K562 (cell line): ENCODE data around the gene TMEM19. TPM values are rescaled to one million over a fixed set of nuclear protein-coding genes. Genes with fewer than 3 reads are reported as not detected.

Source experiments
- ATAC-seq: fragments of 200-7000 bp; cut with Tn5 transposase; 3 replicates; pipeline ENCODE4 v1.9.1; 2020; ENCODE audit warnings: moderate library complexity
- BruUV-seq: library from RNA; stranded (reverse); fragments of 400-500 nt; replicated peaks from 2 replicates; lab custom pipeline; 2021; lab: Mats Ljungman, UMichigan
- CTCF ChIA-PET: fragments of 300-600 bp; formaldehyde crosslinking; extraction: SDS; loops from one replicate; lab custom pipeline; 2021; ENCODE audit warnings: low intra/inter-chr PET ratio; lab: Yijun Ruan, JAX
- POLR2A ChIA-PET: fragments of 300-600, 350-650 bp; sonication (Branson Sonifier 250); formaldehyde crosslinking; extraction: SDS; loops from one replicate; lab custom pipeline; 2021; ENCODE audit warnings: antibody characterized with exemption, inconsistent platforms; lab: Yijun Ruan, JAX
- DNase-seq, 4 experiments: peaks; one replicate each; pipeline versions ENCODE4 v3.0.0 to v3.0.0-alpha.2; 2011 to 2018; ENCODE audit warnings: low spot score in 3 of 4, mixed read lengths in 3 of 4; ENCODE audit errors: extremely low read depth in 1 of 4
- FAIRE-seq: peaks from 2 replicates; lab custom pipeline; 2011; peaks lifted over from hg19 to GRCh38; lab: Jason Lieb, UNC
- H2AFZ ChIP-seq: 2 replicates; pipeline ENCODE4 v1.6.0; 2011; ENCODE audit warnings: low read depth, low read length, control low read depth, inconsistent platforms
- H3K27ac ChIP-seq: fragments of 200-600 bp; 3 replicates; pipeline ENCODE4 v1.8.0; 2011; ENCODE audit warnings: low read depth, mild to moderate bottlenecking, control low read depth, inconsistent platforms, low read length, moderate library complexity, mixed read lengths; ENCODE audit errors: extremely low read depth
- H3K27me3 ChIP-seq, 2 experiments: fragments of 300-600 bp in 1 of 2; 2 replicates in 1 of 2; 3 replicates in 1 of 2; pipeline versions ENCODE4 v1.6.0 to v1.8.0; 2011; ENCODE audit warnings: inconsistent platforms in 2 of 2, low read length in 2 of 2, mild to moderate bottlenecking in 1 of 2, mixed read lengths in 1 of 2, moderate library complexity in 1 of 2; ENCODE audit not compliant: control insufficient read depth in 2 of 2, insufficient read depth in 2 of 2
- H3K36me3 ChIP-seq: fragments of 300-600 bp; 3 replicates; pipeline ENCODE4 v1.8.0; 2011; ENCODE audit warnings: mild to moderate bottlenecking, low read length, inconsistent platforms; ENCODE audit not compliant: control insufficient read depth, insufficient read depth
- H3K4me1 ChIP-seq, 2 experiments: fragments of 200-600 bp in 1 of 2; replicated peaks in 1 of 2; 2 replicates in 1 of 2; 3 replicates in 1 of 2; pipeline versions ENCODE4 v1.5.1 to v1.8.0; 2011; ENCODE audit warnings: inconsistent platforms in 2 of 2, low read length in 2 of 2, mild to moderate bottlenecking in 1 of 2, mixed read lengths in 1 of 2, moderate library complexity in 1 of 2; ENCODE audit not compliant: control insufficient read depth in 2 of 2, insufficient read depth in 2 of 2
- H3K4me2 ChIP-seq: 2 replicates; pipeline ENCODE4 v1.6.1; 2011; ENCODE audit warnings: low read length, control low read depth, inconsistent platforms, mixed read lengths; ENCODE audit not compliant: insufficient read depth
- H3K4me3 ChIP-seq: fragments of 200-600 bp; sonication (generic), shearing (Covaris generic); 2 replicates; pipeline ENCODE4 v1.5.1; 2016; ENCODE audit warnings: control low read depth, inconsistent platforms
- H3K79me2 ChIP-seq: fragments of 200-600 bp; 3 replicates; pipeline ENCODE4 v1.8.0; 2011; ENCODE audit warnings: low read length, inconsistent platforms; ENCODE audit not compliant: control insufficient read depth, insufficient read depth
- H3K9ac ChIP-seq, 2 experiments: 2 replicates each; pipeline versions ENCODE4 v1.6.0 to v1.6.1; 2011; ENCODE audit warnings: low read depth in 2 of 2, low read length in 2 of 2, control low read depth in 1 of 2, inconsistent platforms in 1 of 2, mild to moderate bottlenecking in 1 of 2, mixed read lengths in 1 of 2; ENCODE audit not compliant: insufficient read depth in 1 of 2
- H3K9me1 ChIP-seq: one replicate; pipeline ENCODE4 v1.6.0; 2011; ENCODE audit warnings: inconsistent platforms, mild to moderate bottlenecking, low read length, moderate library complexity; ENCODE audit not compliant: control insufficient read depth, insufficient read depth
- H3K9me3 ChIP-seq: replicated peaks from 2 replicates; pipeline ENCODE4 v1.5.1; 2011; ENCODE audit warnings: low read depth, low read length, inconsistent platforms; ENCODE audit not compliant: control insufficient read depth, insufficient read depth
- H4K20me1 ChIP-seq: replicated peaks from 2 replicates; pipeline ENCODE4 v1.6.1; 2011; ENCODE audit warnings: low read length, inconsistent platforms, mixed read lengths; ENCODE audit not compliant: control insufficient read depth, insufficient read depth
- LARP7 ChIP-seq: fragments of 450-650 bp; IDR thresholded peaks from 2 replicates; pipeline ENCODE4 v1.6.1; 2016
- RAD21 ChIP-seq, 2 experiments: fragments of 250-450 bp in 1 of 2; fragments of 450-650 bp in 1 of 2; sonication (Bioruptor Pico) in 1 of 2; formaldehyde crosslinking in 1 of 2; IDR thresholded peaks in 1 of 2; conservative IDR thresholded peaks in 1 of 2; 2 replicates each; pipeline versions ENCODE4 v1.4.0 to v1.8.0; 2020 to 2022; ENCODE audit warnings: mild to moderate bottlenecking in 2 of 2, moderate library complexity in 1 of 2
- RBM25 ChIP-seq: fragments of 200-400 bp; formaldehyde crosslinking; IDR thresholded peaks from 2 replicates; pipeline ENCODE4 v1.6.1; 2018; ENCODE audit warnings: low read length, low read depth, moderate library complexity; ENCODE audit not compliant: severe bottlenecking
- SMC3 ChIP-seq: conservative IDR thresholded peaks from 2 replicates; pipeline ENCODE4 v1.6.1; 2011; ENCODE audit warnings: low read depth, low read length, improper control_type of control experiment; ENCODE audit not compliant: insufficient read depth
- TAF15 ChIP-seq: fragments of 200-400 bp; formaldehyde crosslinking; IDR thresholded peaks from 2 replicates; pipeline ENCODE4 v1.6.1; 2017; ENCODE audit warnings: mild to moderate bottlenecking, low read depth, low read length, moderate library complexity
- TEAD4 ChIP-seq, 2 experiments: sonication (generic) in 1 of 2; formaldehyde crosslinking in 1 of 2; IDR thresholded peaks; 2 replicates each; pipeline versions ENCODE4 v1.6.1 to v1.8.0; 2012 to 2022; ENCODE audit warnings: borderline replicate concordance in 1 of 2, inconsistent platforms in 1 of 2, low read length in 1 of 2, mild to moderate bottlenecking in 1 of 2, missing genetic modification reagents in 1 of 2
- ZNF766 ChIP-seq: fragments of 200-800 bp; sonication (Bioruptor generic); conservative IDR thresholded peaks from 2 replicates; pipeline ENCODE4 v1.6.1; 2016; ENCODE audit warnings: missing genetic modification characterization, missing compliant biosample characterization
- WGBS: fragments of 100-300 bp; shearing (Covaris generic); methylation state at CpG from one replicate; pipeline ENCODE4 v1.1.6; 2016; ENCODE audit warnings: low coverage, mixed read lengths; ENCODE audit not compliant: insufficient coverage; ENCODE audit errors: missing lambda C conversion rate; 5-methylcytosine and 5-hydroxymethylcytosine counted together
- in situ Hi-C: fragments of 300-500 bp; cut with MboI; formaldehyde crosslinking; loops from 4 replicates; pipeline ENCODE4 v1.15.0; 2018; ENCODE audit warnings: inconsistent platforms, mixed read lengths
- intact Hi-C: fragments of 100-400 bp; cut with micrococcal nuclease; formaldehyde crosslinking; loops from 2 replicates; pipeline ENCODE4 v1.14.2; 2022
- polyA plus RNA-seq, 8 experiments: library from polyadenylated mRNA; depleted of rRNA in 4 of 8; stranded (reverse) in 5 of 8; unstranded in 3 of 8; fragments of >200 nt; fragmentation: Nextera tagmentation in 2 of 8; fragmentation: Illumina TruSeq in 1 of 8; extraction: Ambion mirVana in 2 of 8; extraction: Trizol in 1 of 8; gene quantifications; 2 replicates each; pipeline versions ENCODE4 v1.2.1 to v1.2.3, GENCODE V29; 2011 to 2014; ENCODE audit warnings: inconsistent platforms in 1 of 8, missing spikeins in 1 of 8
- total RNA-seq, 7 experiments: library from RNA; depleted of rRNA in 6 of 7; stranded (reverse); fragments of >200 nt in 6 of 7; fragmentation: Illumina TruSeq in 2 of 7; extraction: Trizol in 2 of 7; gene quantifications; 2 replicates each; pipeline versions ENCODE4 v1.2.1 to v1.2.3, GENCODE V29; 2011 to 2021; ENCODE audit warnings: low replicate concordance in 1 of 7
- TF ChIP-seq, protein P1 (sequence below): fragments of 450-650 bp; IDR thresholded peaks from one replicate; pipeline ENCODE4 v1.6.1; 2018; ENCODE audit warnings: mild to moderate bottlenecking, moderate library complexity; ENCODE audit not compliant: partially characterized antibody
- TF ChIP-seq, protein P2 (sequence below), 3 experiments: IDR thresholded peaks in 2 of 3; conservative IDR thresholded peaks in 1 of 3; 2 replicates each; pipeline ENCODE4 v1.5.1; 2011 to 2012; ENCODE audit warnings: low read length in 3 of 3, mild to moderate bottlenecking in 3 of 3, control low read depth in 2 of 3, improper control_type of control experiment in 1 of 3, inconsistent platforms in 1 of 3, low read depth in 1 of 3, mixed read lengths in 1 of 3, moderate library complexity in 1 of 3; ENCODE audit not compliant: insufficient read depth in 2 of 3
- TF ChIP-seq, protein P3 (sequence below): fragments of 200-800 bp; sonication (Bioruptor generic); IDR thresholded peaks from 2 replicates; pipeline ENCODE4 v1.6.1; 2017; ENCODE audit warnings: missing genetic modification characterization, missing compliant biosample characterization
- TF ChIP-seq, protein P4 (sequence below): fragments of 250-450 bp; sonication (Bioruptor Pico); IDR thresholded peaks from 2 replicates; pipeline ENCODE4 v1.8.0; 2022; ENCODE audit warnings: moderate library complexity, mild to moderate bottlenecking, inconsistent platforms

Gene TMEM19
- total and polyA plus RNA-seq, 9 of the 15 experiments (the other 6 are each of a cell fraction or from before 2014, with no cell fraction given) = 8.2 to 24.2 (median 17.2) TPM

DNA sequence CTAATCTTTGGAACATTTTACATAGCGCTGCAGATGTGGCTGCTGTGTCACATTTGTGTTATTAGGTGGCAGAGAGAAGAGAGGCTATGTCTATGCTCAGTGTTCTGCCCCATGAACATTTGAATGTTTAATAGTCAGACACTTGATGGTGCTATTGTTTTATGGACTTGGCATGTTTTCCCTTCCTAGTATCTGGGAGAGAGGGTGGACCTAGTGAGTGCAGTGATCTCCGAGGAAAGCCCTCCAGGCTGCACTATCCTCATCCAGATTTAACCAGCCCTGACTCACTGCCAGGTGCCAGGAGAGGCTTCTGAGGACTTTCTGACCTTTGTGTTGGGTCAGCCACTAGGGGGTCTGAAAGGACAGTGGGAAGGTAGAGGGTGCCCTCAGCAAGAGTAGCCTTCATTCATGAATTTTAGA lies 46.5 kb upstream of the TMEM19 start:
- H3K9me1 ChIP-seq = peaks cover 3% of the 10 kb centered on the region
- no peak overlapping the region for H2AFZ ChIP-seq
- H3K9me3 ChIP-seq = no peaks in the 10 kb centered on the region
- FAIRE-seq (no peak), DNase-seq (peak in 2 of 4 experiments; percentile 26 to 43), ATAC-seq (peak; percentile 84)
- in situ Hi-C loops = no loop called here
- peaks cover 0 to 4% of the 10 kb centered on the region in 2 experiments; a peak in 2 of 5 replicates for H3K4me1 ChIP-seq
- 80% methylated on average over 2 of the region's 2 CpGs for WGBS
- no peaks in the 10 kb centered on the region; the same call in 2 of the 3 replicates for H3K79me2 ChIP-seq
- no peaks in the 10 kb centered on the region for H3K27me3 ChIP-seq
- intact Hi-C loops = loop anchor here (1.0 to 10.0 kb wide), 2 partner anchors 108 to 425 kb away; no protein-coding TSS in a partner anchor
- ChIA-PET POLR2A (interaction anchor here (1.0 kb wide), 1 partner anchor 20 kb away, joined by 3 read pairs; no protein-coding TSS in a partner anchor), CTCF (interaction anchor here (0.6 to 1.6 kb wide), 3 partner anchors 107 to 110 kb away, joined by 3 to 8 read pairs (median 4); no protein-coding TSS in a partner anchor)
- no TSS peak for BruUV-seq
- H3K4me3 ChIP-seq = no peak overlapping the region
- H3K4me2 ChIP-seq = no peak overlapping the region
- H3K36me3 ChIP-seq = peaks cover 96% of the 10 kb centered on the region
- no peak overlapping the region for H3K9ac ChIP-seq
- H4K20me1 ChIP-seq = no peaks in the 10 kb centered on the region
- H3K27ac ChIP-seq = no peak overlapping the region
- TF ChIP-seq, protein P1, sequence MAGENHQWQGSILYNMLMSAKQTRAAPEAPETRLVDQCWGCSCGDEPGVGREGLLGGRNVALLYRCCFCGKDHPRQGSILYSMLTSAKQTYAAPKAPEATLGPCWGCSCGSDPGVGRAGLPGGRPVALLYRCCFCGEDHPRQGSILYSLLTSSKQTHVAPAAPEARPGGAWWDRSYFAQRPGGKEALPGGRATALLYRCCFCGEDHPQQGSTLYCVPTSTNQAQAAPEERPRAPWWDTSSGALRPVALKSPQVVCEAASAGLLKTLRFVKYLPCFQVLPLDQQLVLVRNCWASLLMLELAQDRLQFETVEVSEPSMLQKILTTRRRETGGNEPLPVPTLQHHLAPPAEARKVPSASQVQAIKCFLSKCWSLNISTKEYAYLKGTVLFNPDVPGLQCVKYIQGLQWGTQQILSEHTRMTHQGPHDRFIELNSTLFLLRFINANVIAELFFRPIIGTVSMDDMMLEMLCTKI = no peak
- TF ChIP-seq TEAD4 (IDR thresholded peaks at IDR 0.05; ENCODE audit: low read length) (no peak), TEAD4 (CRISPR knock-in tag; IDR thresholded peaks at IDR 0.05; ENCODE audit: borderline replicate concordance) (no peak), ZNF766 (CRISPR knock-in tag) (no peak), RBM25 (no peak), SMC3 (0 out of 2 replicates have a peak, but pooled peaks have one; percentile 7), TAF15 (no peak), RAD21 (CRISPR knock-in tag; conservative IDR thresholded peaks at IDR 0.05 in 1 of 2, IDR thresholded peaks at IDR 0.05 in 1 of 2) (peak in 1 of 2 experiments; percentile 43; a peak in 2 of 4 replicates), LARP7 (no peak)
- TF ChIP-seq, protein P2, sequence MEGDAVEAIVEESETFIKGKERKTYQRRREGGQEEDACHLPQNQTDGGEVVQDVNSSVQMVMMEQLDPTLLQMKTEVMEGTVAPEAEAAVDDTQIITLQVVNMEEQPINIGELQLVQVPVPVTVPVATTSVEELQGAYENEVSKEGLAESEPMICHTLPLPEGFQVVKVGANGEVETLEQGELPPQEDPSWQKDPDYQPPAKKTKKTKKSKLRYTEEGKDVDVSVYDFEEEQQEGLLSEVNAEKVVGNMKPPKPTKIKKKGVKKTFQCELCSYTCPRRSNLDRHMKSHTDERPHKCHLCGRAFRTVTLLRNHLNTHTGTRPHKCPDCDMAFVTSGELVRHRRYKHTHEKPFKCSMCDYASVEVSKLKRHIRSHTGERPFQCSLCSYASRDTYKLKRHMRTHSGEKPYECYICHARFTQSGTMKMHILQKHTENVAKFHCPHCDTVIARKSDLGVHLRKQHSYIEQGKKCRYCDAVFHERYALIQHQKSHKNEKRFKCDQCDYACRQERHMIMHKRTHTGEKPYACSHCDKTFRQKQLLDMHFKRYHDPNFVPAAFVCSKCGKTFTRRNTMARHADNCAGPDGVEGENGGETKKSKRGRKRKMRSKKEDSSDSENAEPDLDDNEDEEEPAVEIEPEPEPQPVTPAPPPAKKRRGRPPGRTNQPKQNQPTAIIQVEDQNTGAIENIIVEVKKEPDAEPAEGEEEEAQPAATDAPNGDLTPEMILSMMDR (IDR thresholded peaks at IDR 0.05 in 2 of 3, conservative IDR thresholded peaks at IDR 0.05 in 1 of 3; ENCODE audit: insufficient read depth in 2 of 3, low read depth in 1 of 3, low read length in 3 of 3) = peak; percentile 53 to 63 (median 55); a peak in 5 of 6 replicates
- TF ChIP-seq, protein P3, sequence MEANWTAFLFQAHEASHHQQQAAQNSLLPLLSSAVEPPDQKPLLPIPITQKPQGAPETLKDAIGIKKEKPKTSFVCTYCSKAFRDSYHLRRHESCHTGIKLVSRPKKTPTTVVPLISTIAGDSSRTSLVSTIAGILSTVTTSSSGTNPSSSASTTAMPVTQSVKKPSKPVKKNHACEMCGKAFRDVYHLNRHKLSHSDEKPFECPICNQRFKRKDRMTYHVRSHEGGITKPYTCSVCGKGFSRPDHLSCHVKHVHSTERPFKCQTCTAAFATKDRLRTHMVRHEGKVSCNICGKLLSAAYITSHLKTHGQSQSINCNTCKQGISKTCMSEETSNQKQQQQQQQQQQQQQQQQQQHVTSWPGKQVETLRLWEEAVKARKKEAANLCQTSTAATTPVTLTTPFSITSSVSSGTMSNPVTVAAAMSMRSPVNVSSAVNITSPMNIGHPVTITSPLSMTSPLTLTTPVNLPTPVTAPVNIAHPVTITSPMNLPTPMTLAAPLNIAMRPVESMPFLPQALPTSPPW = no peak
- TF ChIP-seq, protein P4, sequence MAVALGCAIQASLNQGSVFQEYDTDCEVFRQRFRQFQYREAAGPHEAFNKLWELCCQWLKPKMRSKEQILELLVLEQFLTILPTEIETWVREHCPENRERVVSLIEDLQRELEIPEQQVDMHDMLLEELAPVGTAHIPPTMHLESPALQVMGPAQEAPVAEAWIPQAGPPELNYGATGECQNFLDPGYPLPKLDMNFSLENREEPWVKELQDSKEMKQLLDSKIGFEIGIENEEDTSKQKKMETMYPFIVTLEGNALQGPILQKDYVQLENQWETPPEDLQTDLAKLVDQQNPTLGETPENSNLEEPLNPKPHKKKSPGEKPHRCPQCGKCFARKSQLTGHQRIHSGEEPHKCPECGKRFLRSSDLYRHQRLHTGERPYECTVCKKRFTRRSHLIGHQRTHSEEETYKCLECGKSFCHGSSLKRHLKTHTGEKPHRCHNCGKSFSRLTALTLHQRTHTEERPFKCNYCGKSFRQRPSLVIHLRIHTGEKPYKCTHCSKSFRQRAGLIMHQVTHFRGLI (CRISPR knock-in tag) = no peak
